HG02571 (cell line): ENCODE results near the gene WDR62.
"Not testable (repeated sequence)": the region's sequence is repeated elsewhere in the genome, so short reads cannot be mapped to it uniquely, and the experiment has no call there.

ENCODE experiments used
- ATAC-seq: cut with Tn5 transposase; IDR thresholded peaks from one replicate; pipeline ENCODE4 v1.9.1; 2021; ENCODE audit warnings: mild to moderate bottlenecking, moderate library complexity; ENCODE audit not compliant: unreplicated experiment

Gene WDR62

GRCh38 chr19:36106991-36107390 is 52.3 kb downstream of the WDR62 start:
- ATAC-seq, result no peak

- no peak for ATAC-seq
Measured at GRCh38 chr19:36108684-36109083, 54.0 kb downstream of the WDR62 start.

DNA sequence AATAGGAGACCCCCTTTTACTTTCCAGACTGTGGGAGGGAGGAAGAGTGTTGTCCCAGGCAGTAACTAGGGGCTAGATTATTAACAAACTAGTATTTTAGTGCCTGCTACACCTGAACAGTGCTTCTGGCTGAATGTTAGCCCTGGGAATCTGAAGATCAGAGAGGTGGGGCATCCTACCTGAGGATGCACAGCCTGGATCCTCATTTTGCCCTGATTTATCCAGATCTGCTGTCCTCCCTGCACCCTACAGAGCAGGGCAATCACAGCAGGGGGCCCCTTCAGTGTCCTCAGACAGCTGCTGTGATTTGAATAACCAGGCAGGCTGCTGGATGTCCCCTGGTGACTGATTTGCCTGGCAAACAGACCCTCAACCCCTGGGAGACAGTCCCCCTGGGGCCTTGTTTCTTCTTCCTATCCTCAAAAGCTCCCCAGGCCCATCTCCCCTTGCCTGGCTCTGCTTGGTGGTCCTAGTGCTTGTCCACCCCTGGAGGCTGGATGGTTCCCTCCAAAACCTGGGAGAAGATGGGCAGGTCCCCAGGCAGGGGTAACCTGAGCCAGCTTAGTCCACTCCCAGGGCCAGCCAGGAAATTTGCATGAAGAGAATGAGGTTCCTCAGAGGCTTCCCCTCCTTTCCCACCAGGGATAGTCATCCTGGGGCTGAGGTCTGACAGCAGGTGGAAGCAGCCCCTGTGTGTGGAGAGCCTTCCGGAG is 55.9 kb downstream of the WDR62 start, which contains the start of gene OVOL3:
OVOL3 (plus strand) TSS at position 657 of the 713 bp plus-strand sequence. CDS start 60 bp downstream, outside the sequence.
- ATAC-seq, result no peak

- no peak for ATAC-seq
Measured at GRCh38 chr19:36111200-36111539, 56.5 kb downstream of the WDR62 start.

DNA sequence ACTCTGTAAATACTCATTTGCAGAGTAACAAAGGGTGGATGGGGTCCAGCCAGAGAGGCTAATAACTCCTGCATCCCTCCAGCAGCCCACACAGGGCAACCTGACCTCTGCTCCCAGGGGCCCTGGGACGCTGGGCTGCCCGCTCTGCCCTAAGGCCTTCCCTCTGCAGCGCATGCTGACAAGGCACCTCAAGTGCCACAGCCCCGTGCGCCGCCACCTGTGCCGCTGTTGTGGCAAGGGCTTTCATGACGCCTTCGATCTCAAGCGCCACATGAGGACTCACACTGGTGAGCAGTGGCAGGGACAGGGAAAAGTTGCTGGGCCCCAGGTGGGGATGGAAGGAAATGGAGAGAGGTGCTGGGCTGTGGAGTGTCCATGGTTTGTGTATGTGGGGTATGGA is 58.0 kb downstream of the WDR62 start:
- ATAC-seq, result no peak

GRCh38 chr19:36113425-36113824 is 58.7 kb downstream of the WDR62 start:
- ATAC-seq, result no peak

DNA sequence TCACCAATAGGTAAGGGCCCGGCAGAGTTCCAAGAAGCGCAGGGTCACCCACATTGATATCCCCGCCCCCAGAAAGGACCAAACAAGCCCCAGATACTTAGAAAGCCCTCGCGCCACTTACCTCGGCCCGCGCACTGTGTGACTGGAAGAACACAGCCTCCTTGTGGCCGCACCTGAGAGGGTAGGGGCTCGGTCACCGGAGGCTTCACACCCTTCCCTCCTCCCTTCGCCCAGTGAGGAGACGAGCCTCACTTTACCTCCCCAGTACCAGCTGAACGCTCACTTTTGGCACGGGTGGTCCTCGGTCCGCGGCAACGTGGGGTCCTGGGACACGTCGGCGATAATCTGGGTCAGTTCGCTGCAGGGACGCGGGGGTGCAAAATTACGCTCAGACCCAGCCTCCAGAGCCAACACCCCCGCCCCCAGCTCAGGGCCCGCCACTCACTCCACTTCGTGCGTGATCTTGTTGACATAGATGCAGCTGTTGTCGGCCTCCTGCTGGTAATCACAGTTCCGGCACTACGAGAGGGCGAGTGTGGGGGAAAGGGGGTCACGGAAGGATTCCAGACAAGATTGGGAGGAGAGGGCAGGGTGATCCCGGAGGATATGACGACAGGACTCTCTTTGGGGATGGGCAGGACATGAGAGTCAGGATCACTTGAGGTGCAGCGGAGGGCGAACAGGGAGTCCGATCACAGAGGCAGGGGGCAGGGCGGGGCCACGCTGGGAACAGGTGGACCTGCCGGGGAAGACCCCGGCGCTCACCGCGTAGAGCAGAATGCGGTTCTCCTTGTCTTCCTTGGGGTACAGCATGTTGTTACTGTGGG is 59.4 kb downstream of the WDR62 start:
- ATAC-seq, result peak; percentile 1

DNA sequence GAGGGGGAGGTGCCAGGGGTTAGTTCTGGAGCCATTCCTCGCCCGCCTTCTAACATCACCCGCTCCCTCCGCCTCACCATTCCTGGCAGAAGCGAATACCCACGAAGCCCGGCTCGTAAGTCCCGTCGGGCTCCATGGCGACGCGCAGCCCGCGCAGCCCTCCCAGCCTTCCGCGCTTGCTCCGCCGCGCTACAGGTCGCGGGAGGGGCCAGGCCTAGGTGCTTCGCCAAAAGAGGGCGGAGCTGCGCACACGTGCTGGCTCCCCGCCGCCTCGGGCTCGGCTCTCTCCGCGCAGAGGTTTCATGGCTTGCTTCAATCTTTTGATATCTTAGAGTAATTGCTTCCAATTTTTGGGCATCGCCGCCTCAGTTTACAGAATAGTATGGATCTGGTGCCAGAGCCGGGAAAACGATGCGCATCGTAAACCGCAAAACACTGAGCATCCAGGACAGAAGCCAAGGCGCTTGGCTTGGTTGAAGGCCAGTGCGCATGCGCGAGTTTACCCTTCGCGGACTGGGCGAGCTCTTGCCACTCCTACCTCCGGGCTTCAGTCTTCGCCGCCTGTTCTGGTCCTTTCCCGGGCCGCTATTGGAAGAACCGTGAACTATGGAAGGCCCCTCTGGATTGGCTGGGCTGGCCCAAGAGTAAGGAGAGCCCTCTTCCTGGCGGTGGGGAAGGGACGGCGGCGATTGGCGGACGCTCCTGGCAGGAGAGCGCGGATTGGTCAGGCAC is 60.2 kb downstream of the WDR62 start, which contains the start of gene POLR2I:
POLR2I (minus strand) TSS at position 155 of the 732 bp plus-strand sequence; CDS start at position 136, 19 bp downstream.
- ATAC-seq, result peak; percentile 73

GRCh38 chr19:36115453-36116343 is 61.0 kb downstream of the WDR62 start, which contains the start of gene TBCB:
TSS of gene TBCB (plus strand) at chr19:36115468. CDS start at chr19:36115561, 93 bp downstream.
- ATAC-seq, result peak; percentile 25

DNA sequence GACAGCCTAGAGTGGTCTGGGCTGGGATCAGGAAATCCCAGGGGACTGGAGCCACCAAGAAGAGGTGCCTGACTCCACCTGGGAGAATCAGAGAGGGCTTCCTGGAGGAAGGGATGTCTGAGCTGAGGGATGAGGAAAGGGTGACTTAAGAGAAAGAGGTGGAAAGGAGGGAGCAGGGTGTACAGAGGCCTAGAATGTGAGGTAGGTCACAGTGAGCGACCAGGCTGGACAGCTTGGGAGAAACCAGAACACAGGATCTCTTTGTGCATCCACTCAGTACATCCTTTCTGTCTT is 61.6 kb downstream of the WDR62 start:
- no peak for ATAC-seq

DNA sequence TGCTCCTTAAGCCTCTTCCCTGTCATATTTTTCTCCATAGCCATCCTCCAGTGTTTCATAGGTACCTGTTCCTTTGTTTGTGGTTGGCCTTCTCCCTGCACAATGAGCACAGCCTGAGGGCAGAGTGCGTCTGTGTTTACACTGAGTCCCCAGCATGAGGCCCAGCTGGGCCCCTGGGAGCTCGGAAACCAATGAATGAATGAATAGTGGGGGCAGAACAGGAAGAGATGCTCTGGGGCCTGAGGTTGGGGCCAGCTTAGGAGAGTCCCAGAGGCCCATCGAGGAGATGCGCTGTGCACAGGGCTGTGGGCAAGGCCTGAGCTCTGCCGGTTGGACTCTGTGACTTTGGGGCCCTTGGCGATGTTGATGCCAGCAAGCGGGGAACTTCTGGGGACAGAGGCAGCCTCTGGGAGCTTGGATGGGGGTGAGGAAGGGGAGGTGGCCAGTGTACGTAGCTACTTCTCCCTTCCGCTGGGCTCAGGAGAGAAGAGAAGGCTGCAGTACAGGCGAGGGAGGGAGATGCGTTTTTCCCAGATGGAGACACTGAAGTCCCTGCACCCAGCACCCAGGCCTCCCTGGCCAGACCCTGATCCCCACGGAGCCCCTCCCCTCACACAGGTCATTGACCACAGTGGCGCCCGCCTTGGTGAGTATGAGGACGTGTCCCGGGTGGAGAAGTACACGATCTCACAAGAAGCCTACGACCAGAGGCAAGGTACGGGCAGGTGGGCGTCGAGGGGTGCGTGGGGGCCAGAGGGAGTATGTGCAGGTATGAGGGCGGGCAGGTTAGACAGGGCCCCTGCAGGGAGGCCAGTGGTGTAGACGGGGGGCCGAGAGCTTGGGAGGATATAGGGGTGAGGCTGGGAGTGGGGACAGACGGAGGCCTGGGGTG is 65.6 kb downstream of the WDR62 start:
- no peak for ATAC-seq

DNA sequence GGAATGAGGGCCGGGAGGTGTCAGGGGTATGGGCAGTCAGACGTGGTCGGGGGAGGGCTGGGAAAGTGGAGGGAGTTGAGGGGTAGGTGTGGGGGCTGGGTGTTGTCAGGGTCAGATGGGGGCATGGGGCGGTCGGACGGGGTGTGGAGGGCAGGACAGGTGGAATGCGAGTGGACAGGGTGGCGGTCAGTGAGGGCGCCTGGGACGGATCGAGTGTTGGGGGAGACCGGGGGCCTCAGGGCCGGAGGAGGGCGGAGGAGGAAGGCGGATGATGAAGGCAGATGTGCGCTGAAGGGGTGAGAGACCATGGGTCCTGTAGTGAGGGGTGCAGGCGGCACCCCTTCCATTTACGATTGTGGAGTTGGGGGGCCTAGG is 66.3 kb downstream of the WDR62 start:
- no peak for ATAC-seq

GRCh38 chr19:36121486-36122124 is 66.9 kb downstream of the WDR62 start:
- no peak for ATAC-seq

GRCh38 chr19:36125557-36125956 is 70.9 kb downstream of the WDR62 start:
- no peak for ATAC-seq

GRCh38 chr19:36128392-36128736 is 73.7 kb downstream of the WDR62 start:
- ATAC-seq, result no peak

- not testable (repeated sequence) for ATAC-seq
Measured at GRCh38 chr19:36131221-36131620, 76.5 kb downstream of the WDR62 start.

- ATAC-seq, result not testable (repeated sequence)
Measured at GRCh38 chr19:36134867-36135266, 80.2 kb downstream of the WDR62 start.

DNA sequence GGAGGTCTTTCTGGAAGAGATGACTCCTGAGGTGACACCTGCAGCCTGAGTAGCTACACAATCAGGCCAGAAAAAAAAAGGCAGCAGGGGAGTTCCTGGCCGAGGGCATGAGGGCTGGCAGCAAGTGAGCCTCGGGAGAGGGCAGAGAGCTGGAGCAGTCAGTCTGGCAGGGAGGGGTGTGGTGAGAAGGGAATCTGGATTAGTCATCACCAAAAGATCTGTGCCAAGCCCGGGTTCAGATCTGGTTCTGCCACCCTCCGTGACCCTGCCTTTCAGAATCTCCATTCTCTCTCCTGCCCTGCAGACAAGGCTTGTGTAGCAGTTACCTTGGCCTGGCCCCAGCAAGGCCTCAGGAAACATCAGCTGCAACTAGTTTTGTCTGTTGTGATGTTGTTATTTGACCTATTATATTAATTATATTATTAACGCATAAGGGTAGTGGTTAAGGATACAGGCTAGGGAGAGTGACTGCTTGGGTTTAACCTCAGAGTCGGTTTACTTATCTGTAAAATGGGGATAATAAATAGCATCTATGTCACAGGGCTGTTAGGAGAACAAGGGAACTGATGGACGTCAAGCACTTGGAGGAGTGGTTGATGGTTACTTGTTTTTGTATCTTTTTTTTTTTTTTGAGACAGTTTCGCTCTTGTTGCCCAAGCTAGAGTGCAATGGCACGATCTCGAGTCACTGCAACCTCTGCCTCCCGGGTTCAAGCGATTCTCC is 82.4 kb downstream of the WDR62 start:
- no peak for ATAC-seq

DNA sequence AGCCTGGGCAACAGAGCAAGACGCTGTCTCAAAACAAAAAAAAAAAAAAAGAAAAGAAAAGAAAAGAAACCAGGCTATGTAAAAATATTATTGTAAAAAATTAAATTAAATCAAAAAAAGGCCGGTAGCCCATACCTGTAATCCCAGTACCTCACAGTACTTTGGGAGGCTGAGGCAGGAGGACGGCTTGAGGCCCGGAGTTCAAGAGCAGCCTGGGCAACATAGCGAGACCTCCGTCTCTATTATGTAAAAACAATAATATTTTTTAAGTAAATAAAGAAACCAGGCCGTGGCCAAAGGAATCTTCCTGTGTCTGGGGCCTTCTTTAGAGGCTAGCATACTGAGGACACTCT is 84.4 kb downstream of the WDR62 start:
- no peak for ATAC-seq
